Testis (tissue), 3 donors: ENCODE results near the gene GBP4. TPM values are rescaled to one million over a fixed set of nuclear protein-coding genes. Genes with fewer than 3 reads are reported as not detected.

ENCODE experiments used
- DNase-seq: peaks from one replicate; pipeline ENCODE4 v3.0.0-alpha.2; 2019
- H3K27ac ChIP-seq, 2 donors: fragments of 200-600 bp; sonication (generic); one replicate each; pipeline ENCODE4 v1.5.1; 2019
- H3K27me3 ChIP-seq: fragments of 200-600 bp; sonication (generic); one replicate; pipeline ENCODE4 v1.5.1; 2019
- H3K36me3 ChIP-seq: fragments of 200-600 bp; sonication (generic); one replicate; pipeline ENCODE4 v1.5.1; 2017; ENCODE audit warnings: low read depth; ENCODE audit errors: missing control alignments
- H3K4me1 ChIP-seq: fragments of 200-600 bp; sonication (generic); one replicate; pipeline ENCODE4 v1.5.1; 2019
- H3K4me3 ChIP-seq, 2 donors: fragments of 200-600 bp; sonication (generic); one replicate each; pipeline ENCODE4 v1.5.1; 2017 to 2019
- H3K9me3 ChIP-seq: fragments of 200-600 bp; sonication (generic); one replicate; pipeline ENCODE4 v1.5.1; 2017
- POLR2A ChIP-seq: fragments of 450-650 bp; IDR thresholded peaks from one replicate; pipeline ENCODE4 v1.6.1; 2017; ENCODE audit warnings: antibody characterized with exemption, mild to moderate bottlenecking, moderate library complexity
- WGBS, 2 donors: methylation state at CpG; one replicate each; pipeline ENCODE4 v1.1.5; 2018; 5-methylcytosine and 5-hydroxymethylcytosine counted together
- intact Hi-C: fragments of 100-400 bp; cut with DNase I; formaldehyde crosslinking; loops from one replicate; pipeline ENCODE4 v1.15.1; 2023; ENCODE audit warnings: low total_unique reads
- polyA plus RNA-seq: library from polyadenylated mRNA; stranded (reverse); fragments of 350-450 nt; fragmentation: Illumina TruSeq; extraction: RNeasy Lipid Tissue Mini Kit (QIAGEN cat#74804); gene quantifications from one replicate; pipeline ENCODE4 v1.2.3, GENCODE V29; 2014; ENCODE audit warnings: low read depth, low replicate concordance; ENCODE audit not compliant: insufficient read depth
- total RNA-seq, 2 donors: library from RNA; depleted of rRNA; stranded (reverse); fragments of >200 nt; gene quantifications; one replicate each; pipeline ENCODE4 v1.2.3, GENCODE V29; 2016
- TF ChIP-seq, protein P1 (sequence below), 3 experiments: fragments of 450-650 bp in 2 of 3; fragments of 200-600 bp in 1 of 3; sonication (generic) in 1 of 3; IDR thresholded peaks; one replicate each; pipeline ENCODE4 v1.5.1; 2016 to 2019; ENCODE audit warnings: antibody characterized with exemption in 3 of 3, mild to moderate bottlenecking in 2 of 3, moderate library complexity in 1 of 3

GBP4 gene
- total and polyA plus RNA-seq, 3 donors from 2014 or later = 2.2 to 12.3 (median 5.7) TPM

DNA sequence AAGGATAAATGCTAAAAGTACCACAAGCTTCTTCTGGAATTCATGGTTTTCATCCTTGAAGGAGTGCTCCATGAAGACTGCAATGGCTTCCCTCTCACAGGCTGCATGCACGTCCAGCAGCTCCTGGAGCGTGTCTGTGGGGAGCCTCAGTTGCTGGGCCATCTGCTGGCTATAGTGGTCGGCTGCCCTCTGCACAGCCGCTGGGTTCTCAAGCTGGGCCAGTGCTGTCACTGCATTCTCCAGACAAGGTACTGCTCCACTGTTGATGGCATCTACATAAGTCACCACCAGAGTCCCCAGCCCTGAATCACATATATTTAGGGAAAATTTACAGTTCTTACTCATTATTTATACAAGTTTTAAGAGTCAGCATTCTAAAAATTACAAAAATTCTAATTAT, 8.7 kb downstream of the GBP4 start:
- no peaks in the 10 kb centered on the region for H3K36me3 ChIP-seq
- H3K9me3 ChIP-seq = no peaks in the 10 kb centered on the region
- 93 to 94% methylated on average over 4 of the region's 4 CpGs for WGBS, 2 donors
- TF ChIP-seq, protein P1, sequence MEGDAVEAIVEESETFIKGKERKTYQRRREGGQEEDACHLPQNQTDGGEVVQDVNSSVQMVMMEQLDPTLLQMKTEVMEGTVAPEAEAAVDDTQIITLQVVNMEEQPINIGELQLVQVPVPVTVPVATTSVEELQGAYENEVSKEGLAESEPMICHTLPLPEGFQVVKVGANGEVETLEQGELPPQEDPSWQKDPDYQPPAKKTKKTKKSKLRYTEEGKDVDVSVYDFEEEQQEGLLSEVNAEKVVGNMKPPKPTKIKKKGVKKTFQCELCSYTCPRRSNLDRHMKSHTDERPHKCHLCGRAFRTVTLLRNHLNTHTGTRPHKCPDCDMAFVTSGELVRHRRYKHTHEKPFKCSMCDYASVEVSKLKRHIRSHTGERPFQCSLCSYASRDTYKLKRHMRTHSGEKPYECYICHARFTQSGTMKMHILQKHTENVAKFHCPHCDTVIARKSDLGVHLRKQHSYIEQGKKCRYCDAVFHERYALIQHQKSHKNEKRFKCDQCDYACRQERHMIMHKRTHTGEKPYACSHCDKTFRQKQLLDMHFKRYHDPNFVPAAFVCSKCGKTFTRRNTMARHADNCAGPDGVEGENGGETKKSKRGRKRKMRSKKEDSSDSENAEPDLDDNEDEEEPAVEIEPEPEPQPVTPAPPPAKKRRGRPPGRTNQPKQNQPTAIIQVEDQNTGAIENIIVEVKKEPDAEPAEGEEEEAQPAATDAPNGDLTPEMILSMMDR (IDR thresholded peaks at IDR 0.05) = no peak
- TF ChIP-seq POLR2A = no peak
- H3K4me3 ChIP-seq = no peak overlapping the region
- H3K27me3 ChIP-seq = no peaks in the 10 kb centered on the region
- intact Hi-C loops = no loop called here
- H3K4me1 ChIP-seq = no peaks in the 10 kb centered on the region
- DNase-seq = no peak
- H3K27ac ChIP-seq = no peak overlapping the region

DNA sequence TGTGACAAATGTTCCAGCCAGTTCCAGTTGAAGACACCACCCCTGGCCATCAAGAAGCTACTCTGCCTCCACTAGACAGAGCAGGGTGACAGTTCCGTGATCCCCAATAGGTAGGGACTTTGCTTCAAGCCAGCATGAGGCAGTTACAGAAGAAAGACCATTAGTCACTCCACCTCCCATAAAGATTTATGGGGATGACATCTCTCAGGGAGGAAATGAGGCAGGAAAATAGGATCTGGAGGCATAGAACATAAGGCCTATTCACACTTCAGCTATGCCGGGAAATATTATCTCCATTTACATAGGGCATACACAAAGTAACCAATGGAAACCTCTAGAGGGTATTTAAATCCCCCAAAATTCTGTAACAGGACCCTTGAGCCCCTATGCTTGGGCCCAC, 19.4 kb downstream of the GBP4 start:
- DNase-seq = no peak
- WGBS, 2 donors = 83 to 85% methylated on average over 2 of the region's 2 CpGs

DNA sequence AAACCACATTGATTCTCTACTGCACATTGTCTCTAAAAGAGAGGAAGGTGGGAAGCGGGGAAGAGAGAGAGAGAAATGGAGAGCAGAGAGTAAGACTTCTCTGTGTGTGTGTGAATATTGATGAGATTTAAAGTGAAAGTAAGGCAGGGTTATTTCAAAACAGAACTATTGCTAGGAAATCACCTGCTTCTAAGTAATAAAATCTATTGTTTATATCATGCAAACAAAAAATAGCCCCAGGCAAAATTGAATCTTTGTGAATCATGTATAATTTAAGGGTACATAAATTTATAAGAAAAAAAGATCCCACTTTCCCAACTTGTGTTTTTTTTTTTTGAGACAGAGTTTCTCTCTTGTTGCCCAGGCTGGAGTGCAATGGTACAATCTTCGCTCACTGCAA, 21.8 kb downstream of the GBP4 start:
- H3K36me3 ChIP-seq = no peaks in the 10 kb centered on the region
- TF ChIP-seq POLR2A = no peak
- TF ChIP-seq, protein P1 (IDR thresholded peaks at IDR 0.05) = no peak
- no peak overlapping the region for H3K4me3 ChIP-seq
- 94% methylated on average over 2 of the region's 2 CpGs for WGBS, 2 donors
- no peak overlapping the region for H3K27ac ChIP-seq
- no peaks in the 10 kb centered on the region for H3K27me3 ChIP-seq
- intact Hi-C loops = no loop called here
- no peaks in the 10 kb centered on the region for H3K9me3 ChIP-seq
- H3K4me1 ChIP-seq = no peaks in the 10 kb centered on the region
- DNase-seq = no peak

More for the DNA sequence above, 19.4 kb downstream of the GBP4 start:
- no peaks in the 10 kb centered on the region for H3K4me1 ChIP-seq
- no peaks in the 10 kb centered on the region for H3K36me3 ChIP-seq
- H3K4me3 ChIP-seq = no peak overlapping the region
- H3K27me3 ChIP-seq = no peaks in the 10 kb centered on the region
- no peak overlapping the region for H3K27ac ChIP-seq
- TF ChIP-seq, protein P1 (IDR thresholded peaks at IDR 0.05) = no peak
- no peak for TF ChIP-seq POLR2A
- intact Hi-C loops = no loop called here
- H3K9me3 ChIP-seq = no peaks in the 10 kb centered on the region

DNA sequence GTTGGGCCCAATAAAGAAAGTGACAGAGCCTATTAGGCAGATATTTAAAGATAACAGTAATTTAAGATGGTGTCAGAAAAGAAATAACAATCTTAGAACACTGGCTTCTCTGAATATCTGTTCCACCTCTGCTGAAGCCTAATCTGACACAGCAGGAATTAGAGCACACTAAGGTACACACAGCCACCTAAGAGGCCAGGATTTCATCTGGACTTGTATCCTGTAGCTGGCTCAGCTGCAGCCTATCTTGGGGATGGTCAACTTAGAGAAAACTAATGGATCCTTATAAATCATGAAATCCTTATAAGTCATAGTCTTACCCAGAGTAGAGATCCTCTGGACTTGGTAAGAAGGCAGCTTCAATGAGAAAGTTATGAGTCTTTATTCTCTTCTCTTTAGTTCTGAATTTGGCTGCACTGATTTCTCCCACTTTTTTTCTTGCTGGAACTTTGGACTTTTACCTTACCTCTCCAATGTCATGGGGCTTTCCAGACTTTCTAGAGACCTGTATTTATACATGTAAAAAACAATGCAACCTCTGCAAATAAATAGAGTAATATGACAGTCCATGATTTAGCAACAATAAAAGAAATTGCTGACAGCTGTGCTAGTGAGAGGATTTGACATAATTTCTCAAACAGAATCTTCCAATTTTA, 23.0 kb downstream of the GBP4 start, which contains the start of gene GBP7:
Gene GBP7, minus strand, starts transcription at position 403 of the 656 bp plus-strand sequence. CDS start 4,068 bp downstream, outside the sequence.
- Histone ChIP-seq H3K4me3 (no peak within 1 kb of the TSS), H3K27me3 (no peaks in the 10 kb centered on the region), H3K36me3 (no peaks in the 10 kb centered on the region), H3K9me3 (no peaks in the 10 kb centered on the region), H3K27ac (no peak within 1 kb of the TSS), H3K4me1 (no peaks in the 10 kb centered on the region)
- intact Hi-C loops = no loop called here
- DNase-seq = no peak
- TF ChIP-seq POLR2A = no peak
- TF ChIP-seq, protein P1 (IDR thresholded peaks at IDR 0.05) = no peak

DNA sequence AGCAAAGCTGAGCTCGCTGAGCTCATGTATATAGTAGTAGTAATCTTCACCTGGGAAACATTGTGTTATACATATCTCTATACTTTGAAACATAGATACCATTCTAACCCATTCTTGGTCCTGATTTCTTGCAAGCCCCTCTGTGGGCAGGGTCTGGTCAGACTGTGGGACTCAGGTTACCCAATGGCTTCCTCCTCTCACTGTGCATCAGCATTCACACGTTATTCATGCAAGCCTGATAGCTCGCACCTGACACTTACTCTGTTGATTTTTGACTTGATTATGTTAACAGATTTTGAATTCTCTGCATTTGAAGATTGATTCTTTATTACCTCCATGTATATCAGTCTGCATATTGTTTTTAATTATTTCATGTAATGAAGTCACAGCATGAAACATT, 24.3 kb downstream of the GBP4 start:
- Histone ChIP-seq H3K4me3 (no peak overlapping the region), H3K4me1 (no peaks in the 10 kb centered on the region), H3K27ac (no peak overlapping the region), H3K27me3 (no peaks in the 10 kb centered on the region), H3K36me3 (no peaks in the 10 kb centered on the region), H3K9me3 (no peaks in the 10 kb centered on the region)
- intact Hi-C loops = no loop called here
- no peak for DNase-seq
- TF ChIP-seq, protein P1 (IDR thresholded peaks at IDR 0.05) = no peak
- TF ChIP-seq POLR2A = no peak
- WGBS, 2 donors = 73 to 89% methylated on average over 3 of the region's 3 CpGs
